Naive thymus-derived CD4-positive, alpha-beta T cell (primary cell): Measurements from ENCODE around the gene MPRIP. TPM values are rescaled to one million over a fixed set of nuclear protein-coding genes. Genes with fewer than 3 reads are reported as not detected.
A peak's percentile ranks its signal among the peaks of the same experiment; 100 is the strongest.

Source experiments
- ATAC-seq: fragments of 150-1000 bp; cut with Tn5 transposase; 2 replicates; pipeline ENCODE4 v1.10.0; 2021; ENCODE audit warnings: mild to moderate bottlenecking, moderate library complexity
- CTCF ChIA-PET: fragments of 350-600 bp; sonication (Branson Sonifier 250); formaldehyde crosslinking; loops from one replicate; lab custom pipeline; 2021; ENCODE audit warnings: antibody characterized with exemption; lab: Charles Lee
- POLR2A ChIA-PET: fragments of 350-600 bp; sonication (Branson Sonifier 250); formaldehyde crosslinking; loops from one replicate; lab custom pipeline; 2021; ENCODE audit warnings: antibody characterized with exemption, inconsistent platforms; lab: Charles Lee
- DNase-seq, 9 donors: peaks; one replicate each; pipeline versions ENCODE4 v3.0.0 to v3.0.0-alpha.2; 2020 to 2022; ENCODE audit warnings: mixed read lengths in 1 of 9
- H3K27ac ChIP-seq: one replicate; pipeline ENCODE4 v1.7.0; 2013; ENCODE audit warnings: mild to moderate bottlenecking, low read depth, low read length, moderate library complexity
- H3K27me3 ChIP-seq, 2 donors: one replicate each; pipeline ENCODE4 v1.7.0; 2013; ENCODE audit warnings: low read length in 2 of 2, mild to moderate bottlenecking in 2 of 2, moderate library complexity in 2 of 2; ENCODE audit not compliant: control insufficient read depth in 2 of 2, insufficient read depth in 2 of 2
- H3K36me3 ChIP-seq, 3 experiments: 1 replicate in 2 of 3; 2 replicates in 1 of 3; pipeline ENCODE4 v1.7.0; 2013; ENCODE audit warnings: low read length in 3 of 3, mild to moderate bottlenecking in 3 of 3, moderate library complexity in 1 of 3; ENCODE audit not compliant: insufficient read depth in 3 of 3, control insufficient read depth in 2 of 3
- H3K4me1 ChIP-seq, 2 donors: one replicate each; pipeline ENCODE4 v1.7.0; 2013; ENCODE audit warnings: low read length in 2 of 2, mild to moderate bottlenecking in 2 of 2, moderate library complexity in 1 of 2; ENCODE audit not compliant: control insufficient read depth in 2 of 2, insufficient read depth in 2 of 2
- H3K4me3 ChIP-seq: 2 replicates; pipeline ENCODE4 v1.7.0; 2013; ENCODE audit warnings: mild to moderate bottlenecking, low read length
- H3K9me3 ChIP-seq, 3 experiments: 1 replicate in 2 of 3; 2 replicates in 1 of 3; pipeline ENCODE4 v1.7.0; 2013; ENCODE audit warnings: low read length in 3 of 3; ENCODE audit not compliant: control insufficient read depth in 2 of 3
- H3K27ac Mint-ChIP-seq, 9 donors: one replicate each; pipeline ENCODE4 v1.8.0; 2020 to 2022; ENCODE audit warnings: mixed read lengths in 9 of 9, mild to moderate bottlenecking in 8 of 9, moderate library complexity in 5 of 9, inconsistent platforms in 2 of 9
- H3K27me3 Mint-ChIP-seq, 5 donors: one replicate each; pipeline ENCODE4 v1.8.0; 2021 to 2022; ENCODE audit warnings: mixed read lengths in 5 of 5, mild to moderate bottlenecking in 1 of 5
- H3K36me3 Mint-ChIP-seq, 5 donors: one replicate each; pipeline ENCODE4 v1.8.0; 2020 to 2022; ENCODE audit warnings: mixed read lengths in 5 of 5, mild to moderate bottlenecking in 3 of 5, inconsistent platforms in 1 of 5
- H3K4me1 Mint-ChIP-seq, 7 donors: one replicate each; pipeline ENCODE4 v1.8.0; 2020 to 2022; ENCODE audit warnings: mixed read lengths in 7 of 7, mild to moderate bottlenecking in 3 of 7, inconsistent platforms in 1 of 7
- H3K4me3 Mint-ChIP-seq, 10 donors: one replicate each; pipeline ENCODE4 v1.8.0; 2020 to 2022; ENCODE audit warnings: mild to moderate bottlenecking in 10 of 10, mixed read lengths in 10 of 10, moderate library complexity in 6 of 10, inconsistent platforms in 2 of 10
- H3K9me3 Mint-ChIP-seq, 11 donors: one replicate each; pipeline ENCODE4 v1.8.0; 2020 to 2022; ENCODE audit warnings: mixed read lengths in 11 of 11, mild to moderate bottlenecking in 4 of 11, inconsistent platforms in 1 of 11, moderate library complexity in 1 of 11
- intact Hi-C, 2 donors: fragments of 100-400 bp; cut with micrococcal nuclease; formaldehyde crosslinking; loops; one replicate each; pipeline ENCODE4 v1.15.1; 2023
- polyA plus RNA-seq, 2 donors: library from polyadenylated mRNA; unstranded; fragments of 300-500 nt; fragmentation: Illumina TruSeq; gene quantifications; one replicate each; pipeline ENCODE4 v1.2.3, GENCODE V29; 2021
- total RNA-seq, 6 experiments: library from RNA in 5 of 6; stranded (reverse) in 5 of 6; gene quantifications; 1 replicate in 5 of 6; 2 replicates in 1 of 6; pipeline ENCODE4 v1.2.3 and lab custom pipeline; 2021 to 2026

Gene MPRIP
- total and polyA plus RNA-seq, 7 experiments from 2014 or later: 18.6 to 259 (median 196) TPM

GRCh38 chr17:17088086-17088485 lies 45.8 kb downstream of the MPRIP start:
- H3K4me1 Mint-ChIP-seq: peaks cover 19 to 54% (median 39%) of the 10 kb centered on the region in 7 donors
- ATAC-seq (no peak), DNase-seq (no peak)
- intact Hi-C loops: no loop called here
- Histone ChIP-seq H3K36me3 (peaks cover 0 to 46% (median 0%) of the 10 kb centered on the region in 3 experiments), H3K27me3 (no peaks in the 10 kb centered on the region), H3K4me3 (no peak overlapping the region), H3K4me1 (peaks cover 0 to 4% of the 10 kb centered on the region in 2 donors), H3K27ac (no peak overlapping the region), H3K9me3 (no peaks in the 10 kb centered on the region)
- no peak overlapping the region for H3K4me3 Mint-ChIP-seq
- H3K27me3 Mint-ChIP-seq: no peaks in the 10 kb centered on the region
- ChIA-PET CTCF (no interaction called here), POLR2A (interaction anchor here (0.6 kb wide), 1 partner anchor 48 kb away, joined by 4 read pairs; no protein-coding TSS in a partner anchor)
- peaks cover 0 to 1% (median 0%) of the 10 kb centered on the region in 11 donors for H3K9me3 Mint-ChIP-seq
- H3K36me3 Mint-ChIP-seq: peaks cover 0 to 40% (median 2%) of the 10 kb centered on the region in 5 donors
- H3K27ac Mint-ChIP-seq: peak overlapping the region in 6 of 9 donors; percentile 7 to 67 (median 30)

GRCh38 chr17:17088541-17089525 lies 46.6 kb downstream of the MPRIP start:
- Mint-ChIP-seq H3K4me3 (no peak overlapping the region), H3K27ac (peak overlapping the region in 4 of 9 donors; percentile 7 to 43 (median 37)), H3K36me3 (peaks cover 0 to 43% (median 2%) of the 10 kb centered on the region in 5 donors), H3K4me1 (peaks cover 23 to 62% (median 43%) of the 10 kb centered on the region in 7 donors), H3K9me3 (peaks cover 0 to 1% (median 0%) of the 10 kb centered on the region in 11 donors), H3K27me3 (no peaks in the 10 kb centered on the region)
- intact Hi-C loops: no loop called here
- ATAC-seq (no peak), DNase-seq (no peak)
- ChIA-PET CTCF (no interaction called here), POLR2A (interaction anchor here (0.8 kb wide), 1 partner anchor 13 kb away, joined by 3 read pairs; no protein-coding TSS in a partner anchor)
- H3K9me3 ChIP-seq: no peaks in the 10 kb centered on the region
- peaks cover 0 to 40% (median 0%) of the 10 kb centered on the region in 3 experiments for H3K36me3 ChIP-seq
- no peak overlapping the region for H3K27ac ChIP-seq
- H3K4me1 ChIP-seq: peaks cover 0 to 4% of the 10 kb centered on the region in 2 donors
- no peak overlapping the region for H3K4me3 ChIP-seq
- H3K27me3 ChIP-seq: no peaks in the 10 kb centered on the region

GRCh38 chr17:17089796-17090641 lies 47.8 kb downstream of the MPRIP start:
- intact Hi-C loops: no loop called here
- no peak for DNase-seq
- no peak for ATAC-seq

GRCh38 chr17:17090642-17091103 lies 48.4 kb downstream of the MPRIP start:
- peaks cover 0 to 1% (median 0%) of the 10 kb centered on the region in 11 donors for H3K9me3 Mint-ChIP-seq
- H3K4me1 Mint-ChIP-seq: peaks cover 28 to 66% (median 48%) of the 10 kb centered on the region in 7 donors
- no peak for ATAC-seq
- Histone ChIP-seq H3K27me3 (no peaks in the 10 kb centered on the region), H3K27ac (no peak overlapping the region), H3K4me1 (peaks cover 0 to 4% of the 10 kb centered on the region in 2 donors), H3K36me3 (peaks cover 0 to 24% (median 0%) of the 10 kb centered on the region in 3 experiments), H3K9me3 (no peaks in the 10 kb centered on the region), H3K4me3 (no peak overlapping the region)
- H3K27me3 Mint-ChIP-seq: no peaks in the 10 kb centered on the region
- no peak overlapping the region for H3K27ac Mint-ChIP-seq
- POLR2A ChIA-PET: no interaction called here
- intact Hi-C loops: no loop called here
- DNase-seq: no peak
- peaks cover 0 to 45% (median 2%) of the 10 kb centered on the region in 5 donors for H3K36me3 Mint-ChIP-seq
- H3K4me3 Mint-ChIP-seq: no peak overlapping the region
- CTCF ChIA-PET: no interaction called here

More at GRCh38 chr17:17089796-17090641, 47.8 kb downstream of the MPRIP start:
- Mint-ChIP-seq H3K9me3 (peaks cover 0 to 1% (median 0%) of the 10 kb centered on the region in 11 donors), H3K27me3 (no peaks in the 10 kb centered on the region), H3K4me1 (peaks cover 26 to 64% (median 48%) of the 10 kb centered on the region in 7 donors), H3K4me3 (no peak overlapping the region), H3K27ac (peak overlapping the region in 1 of 9 donors; percentile 33), H3K36me3 (peaks cover 0 to 40% (median 2%) of the 10 kb centered on the region in 5 donors)
- Histone ChIP-seq H3K4me1 (peaks cover 0 to 4% of the 10 kb centered on the region in 2 donors), H3K4me3 (no peak overlapping the region), H3K27me3 (no peaks in the 10 kb centered on the region), H3K9me3 (no peaks in the 10 kb centered on the region), H3K36me3 (peaks cover 0 to 28% (median 0%) of the 10 kb centered on the region in 3 experiments), H3K27ac (no peak overlapping the region)
- CTCF ChIA-PET: no interaction called here
- POLR2A ChIA-PET: interaction anchor here (0.6 to 0.8 kb wide), 2 partner anchors 12 to 107 kb away, joined by 3 read pairs; no protein-coding TSS in a partner anchor

GRCh38 chr17:17091276-17091675 lies 49.0 kb downstream of the MPRIP start:
- Histone ChIP-seq H3K4me1 (peaks cover 0 to 4% of the 10 kb centered on the region in 2 donors), H3K4me3 (no peak overlapping the region), H3K36me3 (peaks cover 0 to 24% (median 0%) of the 10 kb centered on the region in 3 experiments), H3K27ac (no peak overlapping the region), H3K9me3 (no peaks in the 10 kb centered on the region), H3K27me3 (no peaks in the 10 kb centered on the region)
- no peaks in the 10 kb centered on the region for H3K27me3 Mint-ChIP-seq
- POLR2A ChIA-PET: no interaction called here
- CTCF ChIA-PET: no interaction called here
- H3K4me1 Mint-ChIP-seq: peaks cover 30 to 66% (median 48%) of the 10 kb centered on the region in 7 donors
- peaks cover 0 to 48% (median 2%) of the 10 kb centered on the region in 5 donors for H3K36me3 Mint-ChIP-seq
- H3K4me3 Mint-ChIP-seq: no peak overlapping the region
- peaks cover 0 to 1% (median 0%) of the 10 kb centered on the region in 11 donors for H3K9me3 Mint-ChIP-seq
- H3K27ac Mint-ChIP-seq: no peak overlapping the region
- intact Hi-C loops: no loop called here
- DNase-seq (no peak), ATAC-seq (no peak)
